GM18505 (cell line): ENCODE data around the gene AUH.

Source experiments
- ATAC-seq: cut with Tn5 transposase; IDR thresholded peaks from one replicate; pipeline ENCODE4 v1.9.1; 2021; ENCODE audit not compliant: unreplicated experiment
- POLR2A ChIP-seq: IDR thresholded peaks from 4 replicates; pipeline ENCODE4 v1.6.1; 2011; ENCODE audit warnings: borderline replicate concordance; ENCODE audit not compliant: insufficient read depth, insufficient read length; ENCODE audit errors: extremely low read depth

AUH gene

GRCh38 chr9:91193087-91193657, 168.5 kb downstream of the AUH start:
- TF ChIP-seq POLR2A = no peak
- ATAC-seq = peak; percentile 32

GRCh38 chr9:91192381-91193086, 169.2 kb downstream of the AUH start:
- no peak for ATAC-seq
- no peak for TF ChIP-seq POLR2A

- no peak for ATAC-seq
- TF ChIP-seq POLR2A = no peak
Measured at GRCh38 chr9:91191411-91192380, 170.0 kb downstream of the AUH start.

- no peak for ATAC-seq
- no peak for TF ChIP-seq POLR2A
Measured at GRCh38 chr9:91190062-91190461, 171.7 kb downstream of the AUH start.

GRCh38 chr9:91188719-91189590, 172.8 kb downstream of the AUH start:
- TF ChIP-seq POLR2A = no peak
- ATAC-seq = no peak

GRCh38 chr9:91187965-91188344, 173.8 kb downstream of the AUH start:
- no peak for TF ChIP-seq POLR2A
- no peak for ATAC-seq

- TF ChIP-seq POLR2A = no peak
Measured at GRCh38 chr9:91187311-91187964, 174.3 kb downstream of the AUH start.

GRCh38 chr9:91186632-91187108, 175.0 kb downstream of the AUH start:
- TF ChIP-seq POLR2A = no peak
- no peak for ATAC-seq

More at GRCh38 chr9:91187311-91187964, 174.3 kb downstream of the AUH start:
- no peak for ATAC-seq

- ATAC-seq = no peak
- TF ChIP-seq POLR2A = no peak
Measured at GRCh38 chr9:91185193-91185886, 176.4 kb downstream of the AUH start.

GRCh38 chr9:91182429-91183225, 179.1 kb downstream of the AUH start:
- no peak for ATAC-seq
- no peak for TF ChIP-seq POLR2A

GRCh38 chr9:91181541-91181940, 180.2 kb downstream of the AUH start:
- TF ChIP-seq POLR2A = no peak
- ATAC-seq = no peak
